Measurements from ENCODE around the gene TRIM44. TPM values are rescaled to one million over a fixed set of nuclear protein-coding genes. Genes with fewer than 3 reads are reported as not detected.
A peak's percentile ranks its signal among the peaks of the same experiment; 100 is the strongest.
"Not testable (repeated sequence)": the region's sequence is repeated elsewhere in the genome, so short reads cannot be mapped to it uniquely, and the experiment has no call there.

Gene TRIM44
- polyA plus RNA-seq, 4 donors = 80.8 to 94.1 (median 86.6) TPM

DNA sequence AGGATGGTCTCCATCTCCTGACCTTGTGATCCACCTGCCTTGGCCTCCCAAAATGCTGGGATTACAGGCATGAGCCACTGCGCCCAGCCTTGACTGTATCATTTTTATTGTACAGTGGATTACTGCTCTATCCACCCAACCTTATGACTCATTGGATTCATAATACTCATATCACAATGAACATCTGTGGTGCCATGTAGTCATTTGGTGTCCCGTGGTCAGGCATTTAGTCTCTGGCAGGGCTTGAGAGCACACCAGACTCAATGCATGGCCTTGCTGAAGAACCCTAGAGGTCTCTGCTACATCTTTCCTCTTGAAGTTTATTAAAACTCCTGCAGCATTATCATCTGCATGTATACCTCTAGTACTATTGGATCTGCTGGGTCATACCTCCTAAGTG is 183.3 kb downstream of the TRIM44 start:
- DNase-seq (ENCODE audit: low read depth in 4 of 4, low spot score in 2 of 4) = no peak

DNA sequence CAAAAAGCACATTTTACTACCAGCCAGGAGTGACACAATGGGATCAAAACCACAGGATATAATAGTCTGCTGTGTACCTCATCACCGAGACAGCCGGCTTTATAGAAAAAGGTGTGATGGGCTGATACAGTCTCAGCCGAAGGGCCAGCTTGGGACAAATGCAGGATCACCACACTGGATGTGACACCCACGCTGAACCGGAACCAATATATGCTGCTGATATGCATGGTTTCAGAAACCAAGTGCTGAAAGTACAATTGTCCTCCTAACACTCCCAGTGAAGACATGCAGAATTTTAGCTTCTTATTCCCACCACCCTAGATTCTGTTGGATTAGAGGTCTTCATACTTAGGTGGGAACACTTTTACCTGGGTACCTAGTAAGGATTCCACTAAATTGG is 184.3 kb downstream of the TRIM44 start:
- DNase-seq (ENCODE audit: low read depth in 4 of 4, low spot score in 2 of 4) = no peak

DNA sequence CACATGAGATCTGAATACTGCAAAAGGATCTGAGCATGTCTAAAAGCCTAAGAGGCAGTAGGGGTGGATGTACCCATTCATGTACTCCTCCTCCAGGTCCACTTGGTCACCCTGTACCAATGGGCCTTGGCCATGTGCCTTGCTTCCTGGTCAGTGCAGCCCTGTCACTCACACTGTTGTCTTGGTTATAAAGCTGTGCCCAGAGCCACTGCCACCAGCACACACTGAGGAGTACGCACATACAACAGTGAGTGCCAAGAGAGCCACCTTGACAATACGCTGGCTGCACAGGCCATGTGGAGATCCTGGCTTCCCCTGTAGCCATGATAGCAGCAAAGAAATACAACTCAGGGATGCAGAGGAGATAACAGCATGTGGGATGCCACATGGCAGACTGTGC is 184.9 kb downstream of the TRIM44 start:
- no peak for DNase-seq (ENCODE audit: low read depth in 4 of 4, low spot score in 2 of 4)

DNA sequence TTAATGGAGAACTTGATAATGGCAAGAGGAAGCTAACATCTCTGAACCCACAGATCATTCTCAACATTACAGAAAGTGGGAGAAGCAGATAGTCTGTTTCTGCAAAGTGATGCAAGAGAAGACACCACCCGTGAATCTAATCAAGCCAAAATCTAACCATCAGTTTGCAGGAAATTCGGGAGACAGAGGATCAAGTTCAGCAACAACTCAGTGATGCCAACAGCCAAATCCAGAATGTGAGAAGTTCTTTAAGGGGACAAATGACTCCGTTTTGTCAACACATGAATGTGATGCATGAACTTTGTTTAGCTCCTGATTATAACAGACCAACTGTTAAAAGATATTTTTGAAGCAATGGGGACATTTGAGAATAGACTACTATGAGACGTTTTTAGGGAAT is 186.0 kb downstream of the TRIM44 start:
- DNase-seq (ENCODE audit: low read depth in 4 of 4, low spot score in 2 of 4) = no peak

DNA sequence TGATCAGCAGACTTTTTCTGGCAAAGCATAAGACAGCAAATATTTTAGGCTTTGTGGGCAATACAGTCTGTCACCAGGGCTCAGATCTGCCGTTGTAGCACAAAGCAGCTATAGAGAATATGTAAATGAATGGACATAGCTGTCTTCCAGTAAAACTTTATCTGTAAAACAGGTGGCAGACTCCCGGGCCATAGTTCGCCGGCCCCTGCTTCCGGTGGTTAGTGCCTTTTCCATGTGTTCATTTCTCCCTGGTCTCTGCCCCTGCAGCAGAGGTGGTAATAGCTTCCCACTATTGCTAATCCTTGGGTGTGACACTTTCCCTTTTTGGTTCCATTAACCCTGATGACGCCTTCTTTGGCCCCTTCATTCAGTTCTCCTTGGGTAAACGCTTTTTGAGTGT is 187.6 kb downstream of the TRIM44 start:
- no peak for DNase-seq (ENCODE audit: low read depth in 4 of 4, low spot score in 2 of 4)

DNA sequence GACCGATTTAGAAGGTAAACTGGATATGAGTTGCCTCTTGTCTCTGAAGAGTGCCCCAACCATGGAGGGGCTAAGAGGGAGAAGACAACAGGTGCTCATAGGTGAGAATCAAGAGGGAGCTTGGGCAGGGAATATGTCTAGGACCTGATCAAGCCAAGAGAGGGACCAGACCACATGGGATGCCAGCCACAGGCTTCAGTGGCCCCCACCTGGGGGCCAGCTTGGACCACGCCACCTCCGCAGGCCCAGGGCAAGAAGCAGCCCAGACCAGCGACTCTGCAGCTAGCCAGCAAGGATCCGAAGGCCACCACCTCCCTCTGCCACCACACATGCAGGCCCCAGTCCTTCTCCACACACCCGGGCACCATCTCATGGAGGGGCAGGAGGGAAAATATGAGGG is 188.8 kb downstream of the TRIM44 start:
- DNase-seq (ENCODE audit: low read depth in 4 of 4, low spot score in 2 of 4) = no peak

DNA sequence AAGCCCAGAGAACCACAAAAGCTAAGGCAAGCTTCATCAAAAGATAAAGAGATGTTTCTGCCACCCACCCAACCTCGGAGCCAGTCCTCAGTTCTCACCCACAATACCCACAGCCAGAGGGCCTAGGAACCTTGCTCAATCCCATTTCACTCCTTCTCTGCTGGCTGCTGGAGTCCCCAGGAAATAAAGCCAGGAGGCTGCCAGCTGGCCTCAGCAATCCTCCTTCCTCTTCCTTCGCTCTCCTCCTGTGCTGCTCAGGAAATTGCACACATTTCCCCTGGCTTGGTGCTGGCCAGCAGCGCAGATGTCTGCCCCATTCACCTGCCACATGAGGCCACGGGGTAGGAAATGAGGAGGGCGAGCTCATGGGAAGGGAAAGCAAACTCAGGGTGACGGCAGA is 189.5 kb downstream of the TRIM44 start:
- DNase-seq (ENCODE audit: low read depth in 4 of 4, low spot score in 2 of 4) = no peak

DNA sequence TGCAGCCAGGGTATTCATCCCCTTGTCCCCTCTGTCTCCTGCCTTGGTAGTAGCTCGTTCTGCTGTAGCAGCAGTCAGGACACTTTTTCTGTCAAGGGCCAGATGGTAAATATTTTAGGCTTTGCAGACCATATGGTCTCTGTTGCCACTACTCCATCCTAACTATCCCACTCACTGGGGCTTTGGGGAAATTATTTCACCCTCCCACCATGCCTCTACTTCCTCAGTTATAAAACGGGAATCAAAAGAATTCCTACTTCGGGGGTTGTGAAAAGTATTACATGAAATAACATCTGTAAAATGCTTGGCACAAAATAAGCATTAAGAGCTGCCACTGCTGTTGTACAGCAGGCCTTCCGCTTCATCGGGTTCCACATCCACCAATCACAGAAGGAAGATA is 191.4 kb downstream of the TRIM44 start:
- DNase-seq (ENCODE audit: low read depth in 4 of 4, low spot score in 2 of 4) = peak in 1 of 4 donors; percentile 6

DNA sequence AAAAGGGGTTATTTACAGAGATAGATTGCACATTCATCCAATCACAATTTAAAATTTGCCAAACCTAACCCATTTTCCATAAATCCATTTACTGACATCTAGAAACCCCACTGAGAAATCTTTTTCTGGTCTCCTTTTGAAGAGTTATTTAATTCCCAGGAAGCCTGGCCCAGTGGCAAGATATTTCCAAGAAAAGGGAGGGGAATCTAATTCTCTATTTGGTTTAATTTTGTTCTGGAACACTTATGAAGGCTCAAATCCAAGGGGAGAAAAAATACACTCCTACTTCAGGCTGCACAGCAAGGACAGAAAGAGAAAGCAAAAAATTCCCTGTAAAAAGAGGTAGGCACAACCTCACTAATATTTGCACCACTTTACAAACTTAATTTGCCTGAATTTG is 193.1 kb downstream of the TRIM44 start:
- no peak for DNase-seq (ENCODE audit: low read depth in 4 of 4, low spot score in 2 of 4)

DNA sequence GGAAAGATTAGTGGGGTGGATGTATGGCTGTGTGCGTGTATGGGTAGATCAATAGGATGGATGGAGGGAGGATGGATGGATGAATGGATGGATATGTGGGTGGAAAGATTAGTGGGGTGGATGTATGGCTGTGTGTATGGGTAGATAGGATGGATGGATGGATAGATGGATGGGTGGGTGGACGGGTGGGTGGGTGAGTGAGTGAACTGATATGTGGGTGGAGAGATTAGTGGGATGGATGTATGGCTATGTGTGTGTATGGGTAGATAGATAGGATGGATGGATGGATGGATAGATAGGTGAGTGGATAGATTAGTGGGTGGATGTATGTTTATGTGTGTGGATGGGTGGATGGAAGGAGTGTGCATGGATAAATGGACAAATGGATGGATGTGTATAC is 193.7 kb downstream of the TRIM44 start:
- no peak for DNase-seq (ENCODE audit: low read depth in 4 of 4, low spot score in 2 of 4)

DNA sequence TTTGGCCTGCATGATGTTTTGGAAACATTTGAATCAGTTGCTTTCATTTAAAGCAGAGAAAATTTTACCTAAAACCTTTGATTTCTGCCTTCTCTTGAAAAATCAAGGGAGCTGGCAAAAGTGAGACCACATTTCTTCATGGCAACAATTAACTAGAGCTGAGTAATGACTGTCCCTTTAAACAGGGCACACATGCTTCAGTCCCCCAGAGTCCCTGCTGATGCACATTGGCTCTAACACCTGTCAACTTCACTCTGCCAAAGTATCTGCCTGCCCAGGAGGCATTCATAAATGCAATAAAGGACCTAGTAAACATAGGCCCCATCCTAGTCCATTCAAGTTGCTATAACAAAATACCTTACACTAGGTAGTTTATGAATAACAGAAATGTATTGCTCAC is 194.2 kb downstream of the TRIM44 start:
- DNase-seq (ENCODE audit: low read depth in 4 of 4, low spot score in 2 of 4) = no peak

DNA sequence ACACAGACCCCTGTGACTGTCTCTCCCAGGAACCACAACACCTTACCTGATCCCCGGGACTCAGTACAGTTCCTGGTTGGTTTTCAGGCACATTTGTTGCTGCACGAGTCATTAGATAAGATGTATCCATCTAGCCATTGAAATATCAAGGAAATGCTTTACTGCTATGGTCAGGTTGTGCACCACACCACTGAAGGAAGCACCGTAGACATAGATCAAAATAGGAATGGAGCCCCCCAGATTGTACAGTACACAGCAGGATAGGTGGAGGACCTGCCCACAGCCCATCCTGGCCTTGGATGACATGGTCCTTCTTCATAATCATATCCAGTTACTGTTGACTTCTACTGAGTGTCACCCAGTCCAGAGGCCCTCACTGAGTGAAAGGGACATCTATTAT is 195.3 kb downstream of the TRIM44 start:
- no peak for DNase-seq (ENCODE audit: low read depth in 4 of 4, low spot score in 2 of 4)

DNA sequence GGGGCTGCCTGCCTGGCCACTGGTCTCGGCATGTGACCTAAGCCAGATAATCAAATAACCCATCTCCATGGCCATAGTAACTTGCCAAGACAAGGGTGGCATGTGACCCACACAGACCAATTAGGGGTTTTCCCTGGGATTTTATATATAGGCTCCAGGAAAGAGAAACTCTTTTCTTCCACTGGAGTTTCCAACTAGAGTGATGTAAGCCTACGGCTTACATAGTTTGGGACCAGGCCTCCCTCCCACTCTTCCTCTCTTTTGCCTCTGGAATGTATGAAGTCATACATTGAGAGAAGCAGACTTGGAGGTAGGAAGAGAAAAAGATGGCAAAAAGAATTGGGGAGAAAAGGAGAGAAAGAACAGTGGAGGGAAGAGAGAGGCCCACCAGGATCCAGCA is 196.7 kb downstream of the TRIM44 start:
- no peak for DNase-seq (ENCODE audit: low read depth in 4 of 4, low spot score in 2 of 4)

DNA sequence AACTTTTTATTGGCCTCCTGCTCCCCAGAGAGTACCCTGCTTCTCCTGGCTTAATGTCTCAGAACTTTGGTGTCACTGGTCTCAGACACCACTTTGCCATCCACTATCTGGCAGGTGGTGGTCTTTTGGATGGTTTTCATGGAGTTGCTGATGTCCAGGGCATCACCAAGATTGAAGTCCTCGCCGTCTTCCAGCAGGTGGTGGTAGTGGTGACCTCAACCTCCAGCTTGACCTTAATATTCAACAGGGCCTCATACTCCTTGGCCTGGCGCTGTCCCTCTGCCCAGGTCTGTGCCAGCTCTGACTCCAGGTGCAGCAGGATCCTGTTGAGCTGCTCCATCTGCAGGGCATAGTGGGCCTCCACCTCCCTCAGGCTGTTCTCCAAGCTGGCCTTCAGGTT is 197.6 kb downstream of the TRIM44 start:
- not testable (repeated sequence) for DNase-seq (ENCODE audit: low read depth in 4 of 4, low spot score in 2 of 4)

DNA sequence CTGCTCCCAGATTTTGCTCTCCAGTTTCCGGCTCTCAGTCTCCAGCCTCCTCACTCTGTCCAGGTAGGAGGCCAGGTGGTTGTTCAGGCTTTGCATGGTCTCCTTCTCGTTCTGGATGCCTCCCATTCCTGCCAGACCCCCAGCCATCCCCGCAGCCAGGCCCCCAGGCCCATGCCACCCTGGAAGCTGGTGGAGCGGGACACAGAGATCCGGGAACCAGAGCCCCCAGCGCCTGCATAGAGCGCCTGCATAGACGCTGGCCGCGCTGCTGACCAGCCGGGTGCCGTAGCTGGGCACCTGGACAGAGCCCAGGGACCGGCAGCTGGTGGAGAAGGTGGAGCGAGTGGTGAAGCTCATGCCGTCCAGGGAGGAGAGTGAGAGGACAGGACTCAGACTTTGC is 198.6 kb downstream of the TRIM44 start:
- no peak for DNase-seq (ENCODE audit: low read depth in 4 of 4, low spot score in 2 of 4)

DNA sequence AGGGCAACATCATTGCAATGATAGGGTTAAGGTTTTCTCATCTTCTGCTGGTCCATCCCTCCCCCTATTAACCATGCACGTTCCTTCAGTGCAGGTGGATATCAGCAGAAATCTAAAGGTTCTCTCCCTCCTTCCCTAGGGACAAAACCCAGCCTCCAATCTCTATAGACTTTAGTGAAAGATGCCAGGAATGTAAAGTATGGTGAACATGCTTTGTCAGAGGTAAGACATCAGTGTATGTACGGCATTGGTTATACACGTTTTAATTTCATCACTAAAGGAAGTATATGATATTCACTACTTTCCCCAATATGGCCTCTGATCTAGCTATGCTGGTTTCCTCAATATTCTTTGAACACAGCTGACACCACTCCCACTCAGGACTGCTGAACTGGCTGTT is 200.1 kb downstream of the TRIM44 start:
- DNase-seq (ENCODE audit: low read depth in 4 of 4, low spot score in 2 of 4) = no peak

DNA sequence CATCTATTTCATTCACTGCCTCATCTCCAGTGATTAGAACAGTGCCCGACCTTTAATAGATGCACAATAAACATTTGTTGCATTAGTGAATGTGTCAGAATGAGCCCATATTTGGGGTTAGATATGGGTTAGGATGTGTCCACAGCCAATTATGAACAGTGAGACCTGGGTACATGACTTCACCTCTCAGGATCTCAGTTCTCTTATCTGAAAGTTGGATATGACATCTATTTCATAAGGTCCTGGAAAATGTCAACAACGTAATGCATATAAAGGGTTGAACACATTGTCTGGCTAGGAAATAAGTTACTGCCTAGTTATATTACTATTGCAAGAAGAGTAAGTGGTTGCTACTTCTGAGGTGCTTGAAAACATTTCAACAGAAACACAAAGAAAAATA is 201.6 kb downstream of the TRIM44 start:
- no peak for DNase-seq (ENCODE audit: low read depth in 4 of 4, low spot score in 2 of 4)

DNA sequence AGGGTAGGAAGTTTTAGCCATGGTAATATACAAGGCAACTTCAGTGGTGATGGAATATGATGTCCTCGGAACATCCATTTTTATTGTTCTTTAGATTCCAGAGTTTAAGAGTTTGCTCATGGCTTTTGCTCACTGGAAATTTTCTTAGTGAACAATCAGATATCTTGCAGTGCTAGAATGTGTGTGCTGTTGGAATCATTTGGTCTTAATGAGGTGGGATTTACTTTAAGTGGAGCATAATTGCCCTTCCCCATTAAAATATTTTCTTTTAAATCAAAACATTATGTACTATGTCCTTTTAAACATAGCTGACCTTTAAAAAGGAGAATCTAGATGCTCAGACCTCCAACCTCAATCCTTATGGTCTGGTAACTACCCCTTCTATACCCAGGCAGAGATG is 204.0 kb downstream of the TRIM44 start:
- DNase-seq (ENCODE audit: low read depth in 4 of 4, low spot score in 2 of 4) = no peak

Other genes starting within 250 kb of the TRIM44 start
- gene SLC1A2, start 243.2 kb upstream of the TRIM44 start, polyA plus RNA-seq (ENCODE audit: insufficient read length in 4 of 4) = under 1 TPM; 0.27 to 0.92 (median 0.43) TPM
- gene PAMR1, start 137.2 kb upstream of the TRIM44 start, polyA plus RNA-seq (ENCODE audit: insufficient read length in 4 of 4) = 10 to 100 TPM in 1 of 4 donors, 1 to 10 TPM in 3; 3.5 to 11.2 (median 6.2) TPM
- gene FJX1, start 44.3 kb upstream of the TRIM44 start, polyA plus RNA-seq (ENCODE audit: insufficient read length in 4 of 4) = 10 to 100 TPM; 15.6 to 21.0 (median 17.8) TPM

Data from left renal cortex interstitium (tissue), 4 donors.